Amniotic stem cell (primary cell): ENCODE results near the gene NR1H3.
"Not testable (repeated sequence)": the region's sequence is repeated elsewhere in the genome, so short reads cannot be mapped to it uniquely, and the experiment has no call there.

ENCODE experiments used
- DNase-seq: peaks from one replicate; lab custom pipeline; 2025; lab: John Stamatoyannopoulos, UW

The NR1H3 gene

DNA sequence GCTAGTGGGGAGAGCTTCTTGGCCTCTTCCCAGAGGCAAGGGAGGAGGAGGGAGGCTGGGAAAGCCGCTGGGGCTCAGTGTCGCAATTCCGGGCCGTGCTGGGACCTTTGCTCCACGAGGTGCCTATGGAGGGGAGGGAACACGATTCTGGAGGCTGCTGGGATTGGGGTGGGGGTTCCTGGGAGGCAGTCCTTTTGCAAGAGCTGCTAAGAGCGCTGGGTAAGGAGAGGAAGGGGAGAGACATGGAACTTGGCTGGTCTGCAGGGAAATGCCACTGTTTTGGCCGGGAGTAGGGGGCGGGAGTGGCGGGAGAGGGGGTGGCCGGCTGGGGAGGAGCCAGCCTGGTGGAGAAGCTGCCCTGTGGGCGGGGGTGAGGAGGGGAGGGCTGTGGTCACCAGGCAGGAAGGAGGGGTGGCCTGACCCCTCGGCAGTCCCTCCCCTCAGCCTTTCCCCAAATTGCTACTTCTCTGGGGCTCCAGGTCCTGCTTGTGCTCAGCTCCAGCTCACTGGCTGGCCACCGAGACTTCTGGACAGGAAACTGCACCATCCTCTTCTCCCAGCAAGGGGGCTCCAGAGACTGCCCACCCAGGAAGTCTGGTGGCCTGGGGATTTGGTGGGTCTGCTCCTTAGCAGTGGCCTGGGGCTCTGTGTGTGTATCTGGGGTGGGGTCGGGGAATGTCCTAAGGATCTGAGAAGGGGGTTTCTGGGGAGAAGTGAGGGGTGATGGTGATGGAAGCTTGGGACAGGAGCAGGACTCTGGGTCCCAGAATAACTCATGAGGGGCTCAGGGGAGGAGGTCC, at the start of gene NR1H3:
Gene NR1H3 (plus strand): TSS at position 480 of the 800 bp plus-strand sequence. CDS start 1,221 bp downstream, outside the sequence.
- no peak for DNase-seq

DNA sequence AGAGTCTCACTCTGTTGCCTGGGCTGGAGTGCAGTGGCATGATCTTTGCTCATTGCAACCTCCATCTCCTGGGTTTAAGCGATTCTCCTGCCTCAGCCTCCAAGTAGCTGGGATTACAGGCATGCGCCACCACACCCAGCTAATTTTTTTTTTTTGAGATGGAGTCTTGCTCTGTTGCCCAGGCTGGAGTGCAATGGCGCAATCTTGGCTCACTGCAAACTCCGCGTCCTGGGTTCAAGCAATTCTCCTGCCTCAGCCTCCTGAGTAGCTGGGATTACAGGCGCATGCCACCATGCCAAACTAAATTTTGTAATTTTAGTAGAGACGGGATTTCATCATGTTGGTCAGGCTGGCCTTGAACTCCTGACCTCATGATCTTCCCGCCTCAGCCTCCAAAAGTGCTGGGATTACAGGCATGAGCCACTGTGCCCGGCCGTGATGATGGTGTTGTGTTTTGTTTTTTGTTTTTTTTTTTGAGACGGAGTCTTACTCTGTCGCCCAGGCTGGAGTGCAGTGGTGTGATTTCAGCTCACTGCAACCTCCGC, 49.7 kb upstream of the NR1H3 start:
- DNase-seq, result not testable (repeated sequence)

- DNase-seq, result no peak
Measured at GRCh38 chr11:47208628-47209027, 49.2 kb upstream of the NR1H3 start.

DNA sequence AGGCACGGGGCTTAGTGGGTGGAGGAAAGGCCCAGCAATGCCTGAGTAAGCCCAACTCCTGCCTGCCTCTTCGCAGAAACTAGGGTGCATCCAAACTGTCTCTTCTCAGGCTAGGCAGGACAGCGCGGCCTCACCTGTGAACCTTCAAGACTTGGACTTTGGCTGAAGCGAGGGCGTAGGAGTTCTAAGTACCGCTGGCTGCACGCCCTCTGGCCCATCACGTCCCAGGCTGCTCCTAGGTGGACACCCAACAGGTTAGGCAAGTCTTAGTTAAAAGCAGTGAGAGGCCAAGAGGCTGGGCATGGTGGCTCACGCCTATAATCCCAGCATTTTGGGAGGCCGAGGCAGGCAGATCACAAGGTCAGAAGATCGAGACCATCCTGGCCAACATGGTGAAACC, 44.9 kb upstream of the NR1H3 start:
- DNase-seq, result no peak

DNA sequence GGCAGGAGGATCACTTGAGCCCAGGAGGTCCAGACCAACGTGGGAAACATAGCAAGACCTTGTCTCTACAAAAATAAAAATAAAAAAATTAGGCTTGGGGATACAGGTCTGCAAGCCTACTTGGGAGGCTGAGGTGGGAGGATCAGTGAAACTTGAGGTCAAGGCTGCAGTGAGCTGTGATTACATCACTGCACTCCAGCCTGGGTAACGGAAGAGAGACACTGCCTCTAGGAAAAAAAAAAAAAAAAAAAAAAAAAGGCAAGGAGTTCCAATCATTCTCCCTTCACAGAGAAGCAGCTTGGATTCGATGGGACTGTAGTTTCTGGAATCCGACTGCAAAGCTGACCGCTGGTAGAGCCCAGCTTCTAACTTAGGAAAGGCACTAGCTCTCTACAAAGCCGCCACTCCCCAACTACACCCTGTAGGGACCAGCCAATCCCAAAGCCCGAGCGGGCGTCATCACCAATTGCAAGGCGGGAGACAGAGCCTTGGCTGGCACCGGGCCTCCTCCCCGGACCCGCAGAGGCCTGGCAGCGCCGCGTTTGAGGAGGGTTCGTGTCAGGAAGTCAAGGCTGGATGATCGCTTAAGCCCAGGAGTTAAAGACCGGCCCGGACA, 43.7 kb upstream of the NR1H3 start:
- no peak for DNase-seq

DNA sequence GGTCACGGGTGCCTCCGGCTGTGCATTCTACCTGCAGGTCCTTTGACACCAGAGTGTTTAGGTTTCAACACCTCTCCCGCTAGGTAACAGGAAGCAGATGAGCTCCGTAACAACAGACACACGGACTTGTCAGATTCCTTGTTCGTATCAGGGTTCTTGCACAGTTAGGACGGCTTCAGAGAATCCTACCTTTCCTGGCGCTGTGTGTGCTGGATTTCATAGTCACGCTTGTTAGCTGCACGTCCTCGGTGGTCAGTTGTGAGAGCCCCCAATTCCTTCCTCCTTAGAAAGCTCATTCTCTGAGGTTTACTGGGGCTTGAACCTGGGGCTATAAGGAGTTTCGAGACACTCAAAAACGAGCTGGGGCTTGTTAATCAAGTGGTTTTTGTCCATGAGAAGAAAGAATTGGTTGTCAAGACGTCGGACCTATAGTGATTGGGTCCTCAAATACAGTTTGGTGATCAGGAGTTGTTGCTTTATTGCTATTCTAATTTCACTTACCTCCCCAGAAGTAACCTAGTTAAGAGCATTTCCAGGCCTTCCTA, 42.4 kb upstream of the NR1H3 start:
- DNase-seq, result no peak

GRCh38 chr11:47216121-47216798, 41.5 kb upstream of the NR1H3 start:
- peak; percentile 92 for DNase-seq

GRCh38 chr11:47220401-47220821, 37.4 kb upstream of the NR1H3 start:
- DNase-seq, result no peak

DNA sequence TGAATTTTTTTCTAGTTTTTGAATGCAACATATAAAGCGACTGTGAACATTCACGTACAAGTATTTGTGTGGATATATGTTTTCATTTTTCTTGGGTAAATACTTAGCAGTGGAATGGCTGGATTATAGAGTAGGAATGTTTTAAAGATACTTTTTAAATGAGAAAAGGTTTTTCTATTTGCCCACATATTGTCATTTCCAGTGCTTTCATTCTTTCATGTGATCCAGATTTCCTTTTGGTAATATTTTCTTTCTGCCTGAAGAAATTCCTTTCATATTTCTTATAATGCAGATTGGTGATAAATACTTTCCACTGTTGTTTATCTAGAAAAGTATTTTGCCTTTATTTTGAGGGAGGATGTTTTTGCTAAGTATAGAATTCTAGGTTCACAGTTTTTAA, 35.1 kb upstream of the NR1H3 start:
- no peak for DNase-seq

- DNase-seq, result no peak
Measured at GRCh38 chr11:47225552-47226400, 32.0 kb upstream of the NR1H3 start.

DNA sequence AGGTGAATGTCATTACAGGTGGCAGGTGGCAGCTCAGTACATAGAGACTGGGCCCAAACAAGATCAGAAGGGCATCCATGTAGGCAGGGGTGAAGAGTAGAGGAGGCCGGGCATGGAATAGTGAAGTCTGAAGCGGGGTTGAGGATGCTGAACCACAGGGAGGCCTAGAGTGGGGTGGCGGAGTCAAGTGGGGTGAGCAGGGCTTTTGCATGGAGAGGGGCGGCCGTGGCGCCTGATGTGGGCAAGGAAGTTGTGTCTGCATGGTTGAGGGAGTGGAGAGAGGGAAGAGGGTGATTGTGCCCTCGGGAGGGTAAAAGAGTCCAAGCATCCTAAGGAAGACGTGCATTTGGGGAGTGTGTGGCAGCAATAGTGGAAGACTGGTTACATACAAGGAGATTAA, 28.6 kb upstream of the NR1H3 start:
- no peak for DNase-seq

DNA sequence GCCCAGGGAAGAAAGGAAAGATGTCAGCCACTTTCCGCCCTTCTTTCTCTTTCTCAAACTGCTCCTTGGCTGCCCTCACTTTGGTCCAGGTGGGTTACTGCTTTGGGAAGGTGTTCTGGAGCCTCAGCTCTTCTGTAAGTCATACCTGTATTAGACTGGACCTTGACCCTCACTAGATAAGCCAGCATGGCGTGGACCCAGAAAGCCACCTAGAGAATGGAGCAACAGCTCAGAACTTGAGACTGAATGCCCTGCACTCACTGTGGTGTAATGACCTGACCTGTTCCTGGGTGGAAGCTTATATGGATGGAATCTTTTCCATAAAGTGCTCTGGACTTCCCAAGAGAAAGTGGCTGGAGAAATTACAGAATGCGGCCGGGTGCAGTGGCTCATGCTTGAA, 24.7 kb upstream of the NR1H3 start:
- DNase-seq, result no peak

DNA sequence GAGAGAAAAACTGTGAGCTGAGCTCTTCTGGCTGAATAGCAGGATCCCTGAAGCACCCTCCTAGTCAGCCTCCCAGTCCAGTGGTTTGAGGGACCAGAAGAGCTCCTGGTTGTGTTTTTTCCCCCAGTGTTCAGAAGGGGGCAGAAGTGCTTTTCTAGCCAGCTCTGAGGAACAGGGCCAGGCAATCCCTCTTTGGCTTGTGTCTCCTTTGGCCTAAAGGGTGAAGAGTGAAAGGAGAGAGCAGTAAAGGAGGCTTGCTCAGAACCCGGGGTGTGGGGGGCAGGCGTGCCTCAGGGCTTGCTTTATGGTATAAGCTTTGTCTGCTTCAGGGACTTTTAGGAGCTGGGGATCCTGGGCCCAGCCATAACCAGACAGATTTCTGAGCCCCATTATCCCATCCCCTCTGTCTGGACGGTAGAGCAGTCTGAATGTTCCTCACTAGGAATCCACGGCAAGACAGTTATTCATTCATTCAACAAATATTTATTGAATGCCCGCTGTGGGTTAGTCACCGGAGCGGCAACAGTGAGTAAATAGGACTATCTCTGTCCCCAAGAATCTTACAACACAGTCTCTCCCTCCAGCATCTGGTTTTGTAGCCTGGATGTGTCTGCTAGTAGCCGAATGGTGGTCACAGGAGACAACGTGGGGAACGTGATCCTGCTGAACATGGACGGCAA, 23.7 kb upstream of the NR1H3 start:
- no peak for DNase-seq

GRCh38 chr11:47234669-47235100, 23.1 kb upstream of the NR1H3 start:
- DNase-seq, result no peak

DNA sequence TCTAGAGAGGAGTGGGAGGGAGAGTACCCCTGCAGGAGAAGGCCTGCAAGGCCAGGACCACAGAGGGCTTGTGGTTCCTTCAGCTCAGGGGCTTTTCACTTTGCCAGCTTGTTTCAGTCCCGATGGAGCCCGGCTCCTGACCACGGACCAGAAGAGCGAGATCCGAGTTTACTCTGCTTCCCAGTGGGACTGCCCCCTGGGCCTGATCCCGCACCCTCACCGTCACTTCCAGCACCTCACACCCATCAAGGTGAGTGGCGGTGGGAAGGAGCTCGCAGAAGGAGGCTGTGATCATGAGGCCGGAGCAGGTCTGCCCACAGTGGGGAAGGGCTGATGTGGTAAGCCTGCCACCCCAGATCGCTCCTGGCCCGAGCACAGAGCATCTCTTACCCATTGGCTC, 22.6 kb upstream of the NR1H3 start:
- no peak for DNase-seq

DNA sequence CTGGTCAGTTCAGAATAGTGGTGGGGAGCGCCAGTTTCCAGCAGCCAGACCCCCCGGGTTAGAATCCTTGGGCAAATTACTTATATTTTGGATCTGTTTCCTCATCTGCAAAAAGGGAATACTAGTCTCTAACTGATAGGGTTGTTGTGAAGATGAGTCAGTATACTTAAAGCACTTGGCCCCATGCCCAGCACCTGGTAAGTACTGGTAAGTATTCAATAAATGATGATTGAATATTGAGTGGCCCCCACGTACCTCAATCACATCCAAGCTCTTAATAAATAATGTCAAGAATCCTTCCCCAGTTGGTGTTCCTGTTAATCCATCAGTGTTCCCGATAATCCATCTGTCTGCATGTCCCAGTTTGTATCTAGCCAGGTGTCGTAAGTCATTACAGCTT, 21.3 kb upstream of the NR1H3 start:
- DNase-seq, result no peak

- DNase-seq, result no peak
Measured at GRCh38 chr11:47239852-47240251, 17.9 kb upstream of the NR1H3 start.

DNA sequence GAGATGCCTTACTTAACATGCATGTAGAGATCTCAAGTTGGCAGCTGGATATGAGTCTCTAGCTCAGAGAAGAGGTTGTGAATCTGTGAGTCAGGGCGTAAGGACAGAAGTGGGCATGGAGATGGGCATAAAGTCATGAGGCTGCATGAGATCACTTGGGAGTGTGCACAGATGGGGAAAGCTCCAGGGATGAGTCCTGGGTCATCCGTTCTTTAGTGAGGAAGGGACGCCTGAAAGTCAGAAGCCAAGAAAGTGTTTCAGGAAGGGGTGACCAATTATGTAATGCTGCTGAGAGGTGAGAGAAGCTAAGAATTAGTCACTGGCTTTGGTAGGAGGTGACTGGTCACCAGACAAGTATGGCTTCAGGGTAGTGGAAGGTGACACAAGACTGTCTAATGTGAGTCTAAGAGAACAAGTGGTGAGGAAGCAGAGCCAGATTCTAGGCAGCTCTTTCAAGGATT, 15.9 kb upstream of the NR1H3 start:
- no peak for DNase-seq

- DNase-seq, result no peak
Measured at GRCh38 chr11:47242596-47243192, 15.1 kb upstream of the NR1H3 start.

DNA sequence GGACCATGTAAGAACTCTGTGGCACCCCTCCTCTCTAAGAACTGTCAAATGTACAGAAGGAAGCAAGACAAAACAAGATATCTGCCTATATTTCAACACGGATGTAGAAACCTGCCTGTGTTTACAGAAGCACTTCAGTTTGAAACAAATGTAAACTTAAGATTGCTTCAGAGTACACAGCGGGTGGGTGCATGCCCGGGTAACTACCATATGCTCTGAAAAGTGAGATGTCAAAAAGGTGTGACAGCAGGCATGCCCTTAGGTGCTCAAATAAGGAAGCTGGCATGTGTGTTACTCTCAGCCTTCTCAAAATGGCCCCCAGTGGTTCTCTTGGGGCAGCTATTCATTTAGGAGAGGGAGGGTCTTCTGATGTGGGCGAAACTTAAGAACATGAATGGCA, 14.3 kb upstream of the NR1H3 start:
- no peak for DNase-seq
